ENCODE data around the gene CNTNAP2.

DNA sequence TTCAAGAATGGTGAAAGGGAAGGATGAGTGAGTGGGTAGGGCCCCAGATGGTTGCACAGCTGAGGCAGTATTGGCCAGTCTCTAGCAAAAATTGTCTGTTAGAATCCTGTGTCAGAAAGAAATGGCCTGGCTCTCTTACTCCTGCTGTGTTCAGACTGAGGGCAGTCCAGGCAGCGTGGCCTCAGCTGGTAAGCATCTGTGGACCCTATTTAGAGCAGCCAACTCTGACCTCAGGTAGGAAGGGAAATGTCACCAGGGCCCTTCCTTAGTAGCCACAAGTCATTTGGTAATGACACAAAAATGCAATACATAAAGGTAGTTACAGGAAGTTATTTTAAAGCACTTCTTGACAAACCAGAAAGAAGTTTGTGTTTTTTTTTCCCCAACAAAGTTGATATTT, 1194.7 kb downstream of the CNTNAP2 start:
- TF ChIP-seq CTCF (IDR thresholded peaks at IDR 0.05) (no peak), POLR2A (IDR thresholded peaks at IDR 0.05) (no peak)
